Heart left ventricle (tissue), 13 donors: ENCODE measurements around the gene NDUFA6.

Experiments
- POLR2A ChIP-seq, 2 donors: fragments of 450-650 bp; IDR thresholded peaks; one replicate each; pipeline ENCODE4 v1.6.1; 2017; ENCODE audit warnings: antibody characterized with exemption in 2 of 2, mild to moderate bottlenecking in 2 of 2, moderate library complexity in 2 of 2
- TF ChIP-seq, protein P1 (sequence below), 12 donors: fragments of 200-600 bp; sonication (generic) in 4 of 12; IDR thresholded peaks; one replicate each; pipeline versions ENCODE4 v1.5.0 to v1.8.0; 2018 to 2022; ENCODE audit warnings: antibody characterized with exemption in 12 of 12, mild to moderate bottlenecking in 5 of 12
- donor health status: ischemic (EF 13 %, LVEDD 7.1; RV severe dilation, severe dysfunction).
- donor health status: DM: no; HTN: yes; CAD: no.
- donor health status: DM: no; HTN: no; CAD: no.
- donor health status: ischemic (EF 25% LVEDD 6.9; RV normal size, moderate dysfunction).
- donor health status: ischemic (EF 25% LVEDD 5.7; RV mildly dilated, moderate dysfunction).
- donor health status: ischemic (EF 35%, LVEDD 5.7; RV mildly dilated, moderate dysfunction).
- donor health status: nonischemic (EF 11% LVEDD 7.7; RV severe dilation, severe dysfunction).
- donor health status: DM: yes; HTN: yes; CAD: no.
- donor health status: PGD.
- donor health status: ischemic (EF 29% LVEDD 5.4; RV normal size, mild dysfunction).
- donor health status: nonischemic (EF 23%, LVEDD 6.1; RV moderate dilation, normal function).

DNA sequence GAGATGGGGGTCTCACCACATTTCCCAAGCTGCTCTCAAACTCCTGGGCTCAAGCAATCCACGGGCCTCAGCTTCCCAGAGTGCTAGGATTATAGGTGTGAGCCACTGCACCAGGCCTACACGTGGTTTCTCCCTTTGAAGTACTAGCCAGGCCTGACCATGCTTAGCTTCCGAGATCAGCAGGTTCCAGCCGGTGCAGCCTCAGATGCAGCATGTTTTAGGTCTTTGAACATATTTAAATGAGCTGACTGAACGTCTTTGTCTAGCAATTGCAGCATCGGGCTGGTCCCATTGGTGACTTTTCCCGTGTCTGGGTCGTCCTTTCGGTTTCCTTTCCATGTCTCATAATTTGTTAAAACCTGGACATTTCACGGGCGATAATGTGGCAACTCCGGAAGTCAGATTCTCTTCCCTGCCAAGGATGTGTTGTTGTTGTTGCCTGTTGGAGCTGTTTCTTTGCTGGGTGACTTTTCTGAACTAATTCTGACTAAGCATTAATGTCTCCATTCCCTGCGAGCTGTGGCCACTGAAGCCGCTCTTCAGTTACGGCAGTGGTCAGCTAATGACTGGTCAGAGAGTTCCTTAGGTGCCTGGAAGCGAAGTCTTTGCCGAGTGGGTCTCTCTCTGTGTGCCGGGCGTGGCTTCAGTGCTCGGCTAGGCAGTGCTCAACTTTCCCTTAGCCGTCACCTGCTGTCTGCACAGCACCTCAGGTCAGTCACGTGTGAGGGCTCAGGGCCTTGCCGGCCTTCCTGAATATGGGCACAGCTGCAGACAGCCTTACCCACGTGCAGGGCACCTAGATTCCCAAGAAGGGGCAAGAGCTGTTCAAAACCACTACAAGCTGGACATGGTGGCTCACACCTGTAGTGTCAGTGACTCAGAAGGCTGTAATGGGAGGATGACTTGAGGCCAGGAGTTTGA lies 43.8 kb upstream of the NDUFA6 start:
- TF ChIP-seq, protein P1, sequence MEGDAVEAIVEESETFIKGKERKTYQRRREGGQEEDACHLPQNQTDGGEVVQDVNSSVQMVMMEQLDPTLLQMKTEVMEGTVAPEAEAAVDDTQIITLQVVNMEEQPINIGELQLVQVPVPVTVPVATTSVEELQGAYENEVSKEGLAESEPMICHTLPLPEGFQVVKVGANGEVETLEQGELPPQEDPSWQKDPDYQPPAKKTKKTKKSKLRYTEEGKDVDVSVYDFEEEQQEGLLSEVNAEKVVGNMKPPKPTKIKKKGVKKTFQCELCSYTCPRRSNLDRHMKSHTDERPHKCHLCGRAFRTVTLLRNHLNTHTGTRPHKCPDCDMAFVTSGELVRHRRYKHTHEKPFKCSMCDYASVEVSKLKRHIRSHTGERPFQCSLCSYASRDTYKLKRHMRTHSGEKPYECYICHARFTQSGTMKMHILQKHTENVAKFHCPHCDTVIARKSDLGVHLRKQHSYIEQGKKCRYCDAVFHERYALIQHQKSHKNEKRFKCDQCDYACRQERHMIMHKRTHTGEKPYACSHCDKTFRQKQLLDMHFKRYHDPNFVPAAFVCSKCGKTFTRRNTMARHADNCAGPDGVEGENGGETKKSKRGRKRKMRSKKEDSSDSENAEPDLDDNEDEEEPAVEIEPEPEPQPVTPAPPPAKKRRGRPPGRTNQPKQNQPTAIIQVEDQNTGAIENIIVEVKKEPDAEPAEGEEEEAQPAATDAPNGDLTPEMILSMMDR (IDR thresholded peaks at IDR 0.05), result no peak
- no peak for TF ChIP-seq POLR2A (IDR thresholded peaks at IDR 0.05)
